LNCaP clone FGC (cell line): ENCODE data around the gene SSBP1.

Source experiments
- DNase-seq: peaks from one replicate; pipeline ENCODE4 v3.0.0-alpha.2; 2011; ENCODE audit warnings: low read depth
- H3K4me3 ChIP-seq: 2 replicates; pipeline ENCODE4 v1.5.1; 2011; ENCODE audit warnings: mild to moderate bottlenecking, low read depth, low read length, control low read depth
- TF ChIP-seq, protein P1 (sequence below): IDR thresholded peaks from 2 replicates; pipeline ENCODE4 v1.5.1; 2012; ENCODE audit warnings: mild to moderate bottlenecking; ENCODE audit not compliant: control insufficient read depth, insufficient read depth; ENCODE audit errors: extremely low read depth

SSBP1 gene

DNA sequence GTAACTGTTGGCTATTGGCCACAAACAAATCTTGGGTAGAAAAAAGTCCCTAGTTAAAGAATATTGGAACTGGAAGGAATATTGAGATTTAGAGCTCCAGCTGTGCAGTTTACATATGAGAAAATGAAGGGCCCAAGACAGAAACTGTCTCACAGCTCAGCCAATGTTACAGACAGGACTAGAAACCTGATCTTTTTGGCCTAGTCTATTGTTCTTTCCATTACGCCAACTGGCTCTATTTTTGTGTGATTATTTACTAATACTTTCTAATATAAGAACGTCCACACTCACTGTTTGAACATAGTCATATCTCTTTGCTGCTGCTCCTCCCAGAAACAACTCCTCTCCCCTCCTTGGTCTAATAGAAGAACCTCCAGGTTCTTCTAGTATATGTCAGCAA lies 28.8 kb upstream of the SSBP1 start:
- no peak for DNase-seq
- TF ChIP-seq, protein P1, sequence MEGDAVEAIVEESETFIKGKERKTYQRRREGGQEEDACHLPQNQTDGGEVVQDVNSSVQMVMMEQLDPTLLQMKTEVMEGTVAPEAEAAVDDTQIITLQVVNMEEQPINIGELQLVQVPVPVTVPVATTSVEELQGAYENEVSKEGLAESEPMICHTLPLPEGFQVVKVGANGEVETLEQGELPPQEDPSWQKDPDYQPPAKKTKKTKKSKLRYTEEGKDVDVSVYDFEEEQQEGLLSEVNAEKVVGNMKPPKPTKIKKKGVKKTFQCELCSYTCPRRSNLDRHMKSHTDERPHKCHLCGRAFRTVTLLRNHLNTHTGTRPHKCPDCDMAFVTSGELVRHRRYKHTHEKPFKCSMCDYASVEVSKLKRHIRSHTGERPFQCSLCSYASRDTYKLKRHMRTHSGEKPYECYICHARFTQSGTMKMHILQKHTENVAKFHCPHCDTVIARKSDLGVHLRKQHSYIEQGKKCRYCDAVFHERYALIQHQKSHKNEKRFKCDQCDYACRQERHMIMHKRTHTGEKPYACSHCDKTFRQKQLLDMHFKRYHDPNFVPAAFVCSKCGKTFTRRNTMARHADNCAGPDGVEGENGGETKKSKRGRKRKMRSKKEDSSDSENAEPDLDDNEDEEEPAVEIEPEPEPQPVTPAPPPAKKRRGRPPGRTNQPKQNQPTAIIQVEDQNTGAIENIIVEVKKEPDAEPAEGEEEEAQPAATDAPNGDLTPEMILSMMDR = no peak
- no peak overlapping the region for H3K4me3 ChIP-seq

DNA sequence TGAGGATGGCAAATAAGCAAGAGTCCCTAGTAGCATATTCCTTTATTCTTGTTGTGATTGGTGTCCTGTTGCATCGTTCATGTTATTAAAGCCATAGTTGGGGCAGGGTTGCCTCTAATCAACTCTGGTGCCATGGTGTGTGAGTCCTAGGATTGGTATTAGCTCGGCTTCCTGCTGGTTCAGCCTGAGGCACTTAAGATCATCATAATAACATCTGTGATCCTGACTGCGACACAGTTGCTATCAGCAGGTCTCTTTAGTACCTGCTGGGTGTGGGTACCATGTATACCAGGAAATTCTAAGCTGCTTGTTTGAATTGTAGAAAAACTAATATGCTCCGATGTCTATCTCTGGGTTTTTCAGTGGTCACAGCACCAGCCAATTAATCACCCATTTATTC lies 28.4 kb upstream of the SSBP1 start:
- TF ChIP-seq, protein P1 = no peak
- no peak for DNase-seq
- H3K4me3 ChIP-seq = no peak overlapping the region

DNA sequence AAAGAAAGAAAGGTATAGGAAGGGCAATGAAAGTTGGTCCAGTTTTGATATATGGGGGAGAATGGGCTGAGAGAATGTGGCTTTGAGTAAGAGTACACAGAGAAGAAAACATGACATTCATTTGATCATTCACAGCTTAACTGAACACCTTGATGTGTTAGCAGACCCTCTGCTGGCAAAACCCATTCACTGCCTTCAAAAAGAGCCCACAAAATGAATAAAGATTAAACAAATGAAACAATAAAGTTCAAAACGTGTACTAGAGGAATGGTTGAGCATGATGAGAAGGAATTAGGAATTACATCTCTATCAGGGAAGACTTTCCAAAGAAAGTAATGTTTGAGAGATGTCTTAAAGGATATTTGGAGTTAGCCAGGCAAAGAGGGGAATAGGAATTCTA lies 27.9 kb upstream of the SSBP1 start:
- TF ChIP-seq, protein P1 = no peak
- H3K4me3 ChIP-seq = no peak overlapping the region
- no peak for DNase-seq

DNA sequence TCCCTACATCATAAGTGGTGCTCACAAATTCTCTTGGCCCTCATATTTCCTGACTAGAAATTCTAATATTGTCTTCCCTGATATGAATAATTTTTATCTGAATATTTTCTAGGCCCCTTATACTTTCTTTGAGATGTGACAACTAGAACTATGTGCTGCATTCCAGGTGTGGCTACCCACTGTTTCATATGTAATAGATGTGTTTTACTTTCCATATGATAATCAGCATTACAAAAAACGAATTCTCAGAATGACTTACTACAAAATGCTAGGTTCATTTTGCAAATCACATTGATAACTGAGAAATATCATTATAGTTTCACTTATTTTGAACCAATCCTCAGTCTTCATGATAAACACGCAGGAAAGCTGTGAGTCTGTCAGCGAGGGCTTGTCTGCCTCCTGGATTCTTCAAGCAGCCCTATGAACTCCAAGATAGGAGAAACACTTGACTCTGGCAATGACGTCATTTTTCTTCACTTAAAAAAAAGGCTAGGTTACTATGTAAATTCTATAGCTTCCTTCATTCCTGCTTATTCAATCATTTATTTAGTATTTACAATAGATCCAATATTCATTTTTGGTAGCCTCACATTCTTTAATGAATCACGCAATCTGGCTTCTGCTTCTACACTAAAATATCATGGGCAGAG lies 25.4 kb upstream of the SSBP1 start:
- TF ChIP-seq, protein P1 = no peak
- DNase-seq = no peak
- no peak overlapping the region for H3K4me3 ChIP-seq

DNA sequence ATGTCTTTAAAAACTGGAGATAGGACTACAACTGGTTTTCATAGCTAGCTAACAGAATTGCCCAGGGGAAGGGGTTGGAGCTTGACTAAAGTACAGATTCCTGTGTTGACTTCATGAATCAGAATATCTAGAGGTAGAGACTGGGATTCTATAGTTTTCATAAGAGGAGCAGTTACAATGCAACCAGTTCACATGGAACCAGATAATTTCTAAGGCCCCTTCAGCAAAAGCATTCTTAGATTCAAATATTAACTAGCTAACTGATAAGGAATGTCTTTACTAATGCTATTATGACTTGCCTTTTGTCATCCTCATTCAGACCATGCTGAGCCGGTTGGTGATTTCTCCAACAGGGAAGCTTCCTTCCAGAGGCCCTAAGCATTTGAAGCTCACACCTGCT lies 24.3 kb upstream of the SSBP1 start:
- DNase-seq = no peak
- H3K4me3 ChIP-seq = no peak overlapping the region
- TF ChIP-seq, protein P1 = no peak

DNA sequence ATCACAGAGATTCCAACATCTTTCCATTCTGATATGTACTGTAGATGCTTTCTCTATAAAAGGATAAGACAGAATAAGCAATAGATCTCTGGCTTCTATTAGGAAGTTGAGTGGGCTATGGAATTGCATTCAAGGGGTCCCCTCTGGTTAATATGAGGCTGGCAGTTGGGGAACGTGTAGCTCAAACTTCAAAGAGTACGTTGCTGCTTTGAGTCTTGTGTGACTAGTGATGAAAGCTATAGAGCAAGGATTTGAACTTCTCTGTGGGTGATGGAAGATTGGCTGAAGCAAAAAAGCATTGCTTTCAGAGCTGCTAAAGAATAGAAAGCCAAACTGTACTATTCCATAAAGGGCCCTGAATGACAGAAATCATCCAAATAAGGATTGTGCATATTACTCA lies 23.6 kb upstream of the SSBP1 start:
- TF ChIP-seq, protein P1 = no peak
- DNase-seq = no peak
- no peak overlapping the region for H3K4me3 ChIP-seq

DNA sequence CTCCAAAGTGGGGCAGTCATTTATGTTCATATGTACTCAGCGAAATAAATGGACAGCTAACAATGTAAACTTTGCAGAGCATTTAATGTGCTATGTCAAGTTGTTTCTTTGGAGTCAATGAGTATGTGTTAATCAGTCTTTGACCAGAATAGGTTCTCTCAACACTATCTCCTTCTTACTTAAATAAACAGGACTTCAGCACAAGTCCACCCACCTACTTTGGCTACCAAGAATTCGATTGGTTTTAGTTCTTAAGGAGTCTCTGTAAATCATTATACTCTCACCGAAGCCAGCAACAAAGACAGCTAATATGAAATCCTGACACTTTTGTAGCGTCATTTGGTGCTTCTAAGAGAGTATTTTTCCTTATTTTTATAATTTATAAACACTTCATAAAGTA lies 23.1 kb upstream of the SSBP1 start:
- no peak for DNase-seq
- TF ChIP-seq, protein P1 = no peak
- H3K4me3 ChIP-seq = no peak overlapping the region
